Right hindlimb (tissue), 1 donor: ENCODE measurements around the gene OTUD5.
A peak's percentile ranks its signal among the peaks of the same experiment; 100 is the strongest.

Experiments
- DNase-seq: peaks from one replicate; pipeline ENCODE4 v3.0.0-alpha.2; 2018

Gene OTUD5

DNA sequence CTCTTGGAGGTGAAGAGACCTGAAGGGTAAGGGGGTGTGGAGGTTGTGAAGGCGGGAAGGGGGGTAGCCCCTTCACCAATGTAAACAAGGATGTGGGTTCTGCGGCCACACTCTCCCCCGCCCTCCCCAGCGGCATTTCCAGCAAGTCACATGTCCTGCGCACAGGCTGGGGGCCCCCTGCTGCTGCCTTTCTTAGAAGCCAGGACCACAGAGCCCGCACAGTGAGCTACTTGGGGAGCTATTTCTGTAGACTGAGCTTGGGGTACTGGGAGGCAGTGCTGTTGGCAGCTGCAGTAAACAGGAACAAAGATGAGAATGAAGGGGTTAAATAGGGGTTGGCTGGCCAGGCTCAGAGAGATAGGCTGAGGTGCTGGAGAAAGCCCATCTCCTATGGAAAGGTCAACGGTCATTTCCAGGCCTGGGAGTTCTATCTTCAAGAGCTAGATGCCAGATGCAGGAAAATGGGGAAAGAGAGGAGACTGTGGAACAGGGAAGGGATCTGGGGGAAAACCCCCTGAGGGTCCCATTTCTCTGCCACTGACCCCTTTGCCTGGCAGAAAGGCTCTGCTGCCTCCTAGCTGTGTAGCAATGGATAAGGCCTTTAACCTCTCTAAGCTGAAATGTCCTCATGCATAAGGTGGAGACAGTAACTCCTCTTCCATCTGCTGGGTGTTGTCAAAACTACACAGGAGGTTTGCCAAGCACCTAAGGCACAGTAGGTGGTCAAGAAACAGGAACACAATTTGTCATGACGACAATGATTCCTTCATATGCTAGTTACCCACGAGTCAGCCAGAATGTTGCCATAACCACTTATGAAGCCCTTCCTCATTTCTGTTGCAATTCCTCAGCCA is 20.1 kb downstream of the OTUD5 start:
- DNase-seq = peak; percentile 27

DNA sequence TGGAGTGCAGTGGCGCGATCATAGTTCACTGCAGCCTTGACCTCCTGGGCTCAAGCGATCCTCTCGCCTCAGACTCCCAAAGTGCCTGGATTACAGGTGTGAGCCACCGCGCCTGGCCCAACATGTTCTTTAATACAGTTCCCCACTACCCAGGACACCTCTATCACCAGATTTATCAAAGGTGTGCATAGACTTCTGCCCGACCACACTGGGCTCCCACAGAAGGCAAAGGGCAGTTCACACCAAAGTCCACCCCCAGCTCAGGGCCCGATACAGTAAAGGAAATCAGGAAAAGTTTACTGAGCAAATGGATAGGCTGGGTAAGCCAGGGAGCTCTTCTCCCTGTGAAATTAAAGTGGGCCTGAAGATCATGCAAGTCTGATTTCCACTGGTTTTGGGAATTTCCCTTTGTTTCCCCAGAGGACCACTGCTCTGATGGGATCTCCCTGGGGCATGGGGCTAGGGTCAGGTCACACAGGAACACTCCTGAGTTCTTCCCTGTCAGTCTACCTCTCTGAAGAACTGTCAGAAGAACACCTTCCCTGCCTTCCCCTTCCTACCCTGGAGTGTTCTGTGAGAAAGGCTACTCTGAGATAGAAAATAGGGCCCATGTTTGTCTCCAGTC is 20.9 kb downstream of the OTUD5 start:
- no peak for DNase-seq

DNA sequence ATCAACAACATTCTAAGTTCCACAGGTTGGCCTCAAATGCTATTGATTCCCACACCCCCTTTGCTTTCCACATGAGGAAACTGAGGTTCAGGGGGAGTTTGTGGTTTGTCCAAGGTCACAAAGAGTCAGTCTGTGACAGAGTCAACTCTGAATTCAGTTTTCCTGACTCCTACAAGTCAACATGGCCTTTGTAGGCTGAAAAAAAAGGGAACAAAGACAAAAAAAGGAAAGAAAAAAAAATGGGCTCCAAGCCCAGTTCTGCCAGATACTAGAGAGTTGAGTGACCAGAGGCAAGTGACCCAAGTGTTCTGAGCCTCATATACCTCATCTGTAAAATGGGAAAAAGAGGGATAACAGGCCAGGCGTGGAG is 22.1 kb downstream of the OTUD5 start:
- no peak for DNase-seq

DNA sequence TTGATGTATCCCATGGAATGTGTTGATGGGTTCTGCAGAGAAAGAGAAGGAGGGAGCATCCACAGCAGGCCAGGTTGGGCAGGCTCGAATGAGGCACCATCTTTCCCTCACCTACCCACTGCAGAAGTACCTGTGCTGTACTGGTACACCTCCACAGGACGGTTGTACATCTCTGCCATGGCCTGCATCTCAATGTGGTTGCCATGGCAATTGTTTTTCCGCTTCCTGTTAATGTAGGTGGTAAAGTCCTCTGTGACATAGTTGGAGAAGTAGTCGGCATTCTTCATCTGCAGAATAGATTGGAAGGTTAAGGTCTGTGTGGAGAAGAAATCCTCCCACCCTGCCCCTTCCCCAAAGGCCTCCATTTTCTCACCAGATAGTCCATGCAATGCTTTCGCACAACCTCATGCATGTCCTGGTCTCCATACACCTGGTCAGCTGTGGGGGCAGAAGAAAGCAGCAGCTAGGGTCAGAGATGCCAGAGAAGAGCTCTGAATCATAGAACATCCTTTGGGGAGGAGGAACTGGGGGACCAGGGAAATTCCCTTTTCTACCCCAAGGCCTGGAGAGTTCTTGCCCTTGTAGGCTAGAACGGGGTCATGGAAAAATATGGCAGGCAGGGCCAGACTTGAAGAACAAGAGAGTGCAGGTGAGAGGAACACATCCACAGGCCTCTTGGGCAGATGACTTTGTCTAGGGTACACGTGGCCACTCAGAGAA is 22.7 kb downstream of the OTUD5 start:
- DNase-seq = no peak

DNA sequence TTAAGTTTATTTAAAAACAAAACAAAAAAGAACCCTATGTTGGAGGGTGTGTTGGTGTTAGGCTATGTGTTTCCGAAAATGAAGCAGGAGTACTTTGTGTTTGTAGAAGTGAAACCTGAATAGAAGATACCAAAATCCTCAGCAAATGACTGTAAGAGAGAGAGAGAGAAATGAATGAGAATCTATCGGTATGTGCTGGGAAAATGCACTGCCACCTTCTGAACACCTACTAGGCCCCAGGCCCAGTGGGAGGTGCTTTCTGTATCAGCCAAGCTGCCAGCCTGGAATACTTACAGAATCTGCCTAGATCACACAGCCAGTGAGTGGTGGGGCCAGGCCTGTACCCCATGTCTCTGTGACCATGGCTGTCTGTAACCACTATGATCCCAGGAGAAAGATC is 23.6 kb downstream of the OTUD5 start:
- no peak for DNase-seq

- no peak for DNase-seq
Measured at GRCh38 chrX:48927736-48928382, 29.5 kb downstream of the OTUD5 start.

GRCh38 chrX:48927123-48927522 is 30.3 kb downstream of the OTUD5 start:
- no peak for DNase-seq

DNA sequence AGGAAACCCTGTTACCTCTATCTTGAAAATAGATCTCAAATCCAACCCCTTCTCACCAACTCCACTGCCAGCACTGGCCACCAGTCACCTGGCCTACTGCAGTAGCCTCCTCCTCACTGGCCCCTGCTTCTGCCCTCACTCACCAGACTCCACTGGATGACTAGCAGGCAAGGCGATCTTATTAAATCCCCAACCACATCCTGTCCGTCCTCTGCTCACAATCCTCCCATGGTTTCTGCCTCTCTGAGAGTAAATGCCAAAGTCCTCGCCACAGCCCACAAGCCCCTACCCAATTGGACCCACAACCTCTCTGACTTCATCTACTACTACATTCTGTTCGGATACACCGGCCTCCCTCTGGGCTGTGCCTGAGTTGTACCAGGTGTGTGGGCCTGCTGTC is 33.1 kb downstream of the OTUD5 start:
- DNase-seq = no peak

GRCh38 chrX:48923771-48924170 is 33.6 kb downstream of the OTUD5 start:
- no peak for DNase-seq

DNA sequence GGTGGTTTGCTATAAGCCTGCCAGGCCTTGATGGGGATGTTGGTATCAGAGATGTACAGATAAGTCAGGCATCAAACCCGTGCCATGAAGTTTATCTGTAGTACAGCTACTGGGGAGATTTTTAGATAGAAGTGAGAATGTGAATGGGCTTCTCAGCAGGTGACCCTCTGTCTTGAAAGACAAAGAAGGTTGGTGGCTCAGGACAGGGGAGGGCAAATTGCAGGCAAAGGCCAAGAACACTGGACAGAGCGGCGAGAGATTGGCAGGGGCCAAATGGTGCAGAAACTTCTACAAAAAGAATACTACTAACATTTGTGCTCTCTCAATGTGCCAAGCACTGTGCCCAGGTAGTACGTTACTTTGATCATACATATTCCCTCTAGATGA is 36.7 kb downstream of the OTUD5 start:
- DNase-seq = no peak

- no peak for DNase-seq
Measured at GRCh38 chrX:48919947-48920717, 37.3 kb downstream of the OTUD5 start.

DNA sequence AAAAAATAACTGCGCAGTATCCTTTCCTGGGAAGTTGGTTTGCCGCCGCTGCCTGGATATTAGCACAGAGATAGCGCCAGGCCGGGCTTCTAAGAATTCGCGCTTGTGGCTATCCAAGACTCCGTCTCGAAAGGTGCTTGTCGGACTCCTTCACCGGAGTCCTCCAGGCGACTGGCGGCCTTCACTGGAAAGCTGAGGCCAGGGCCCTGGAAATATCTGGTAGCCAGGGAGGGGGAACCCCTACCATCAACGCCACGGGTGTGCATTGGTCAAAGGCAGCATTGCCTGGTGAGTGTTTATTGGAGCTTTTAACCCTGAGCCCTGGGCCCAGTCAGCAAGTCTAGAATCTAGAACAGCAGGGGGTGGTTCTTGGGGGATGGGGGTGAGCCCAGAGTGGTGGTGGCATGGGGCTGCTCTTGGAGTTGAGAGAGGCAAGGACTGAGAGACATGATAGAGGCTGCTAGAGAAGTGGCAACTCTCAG is 38.0 kb downstream of the OTUD5 start:
- DNase-seq = no peak

DNA sequence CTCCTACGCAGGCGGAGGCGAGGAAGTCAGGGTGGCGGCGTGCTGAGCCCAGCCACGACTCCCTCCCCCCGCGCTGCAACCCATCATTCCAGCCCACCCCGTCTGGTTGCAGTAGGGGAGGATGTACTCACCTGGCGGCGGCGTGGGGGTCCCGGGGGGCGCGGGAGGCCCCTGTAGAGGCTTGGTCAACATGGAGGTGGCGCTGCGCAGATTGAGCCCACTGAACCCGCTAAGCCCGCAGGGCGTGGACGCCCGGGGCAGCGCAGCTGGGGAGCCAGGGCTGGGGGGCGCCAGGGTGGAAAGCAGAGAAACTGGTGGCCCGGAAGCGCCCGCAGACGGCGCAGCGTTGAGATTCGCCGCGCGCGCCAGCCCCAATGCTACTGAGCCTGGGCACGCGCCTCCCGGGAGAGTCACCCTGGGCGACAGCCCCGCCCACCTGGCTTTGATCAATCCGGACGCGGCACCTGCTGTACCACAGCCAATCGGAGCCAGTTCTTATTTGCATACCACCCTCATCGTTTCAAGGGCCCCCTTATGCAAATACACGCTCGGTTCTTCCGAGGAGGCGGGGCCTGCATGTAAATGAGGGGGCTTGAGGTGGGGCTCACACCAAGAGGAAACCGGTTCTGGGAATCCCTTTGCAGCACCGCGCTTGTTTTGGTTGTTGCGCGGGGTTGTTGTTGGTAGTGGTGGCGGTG is 38.6 kb downstream of the OTUD5 start, which contains the start of gene PIM2:
PIM2 (minus strand) TSS at position 382 of the 698 bp plus-strand sequence; CDS start at position 192, 190 bp downstream.
- DNase-seq = peak; percentile 79

- DNase-seq = no peak
Measured at GRCh38 chrX:48918301-48918642, 39.1 kb downstream of the OTUD5 start.

DNA sequence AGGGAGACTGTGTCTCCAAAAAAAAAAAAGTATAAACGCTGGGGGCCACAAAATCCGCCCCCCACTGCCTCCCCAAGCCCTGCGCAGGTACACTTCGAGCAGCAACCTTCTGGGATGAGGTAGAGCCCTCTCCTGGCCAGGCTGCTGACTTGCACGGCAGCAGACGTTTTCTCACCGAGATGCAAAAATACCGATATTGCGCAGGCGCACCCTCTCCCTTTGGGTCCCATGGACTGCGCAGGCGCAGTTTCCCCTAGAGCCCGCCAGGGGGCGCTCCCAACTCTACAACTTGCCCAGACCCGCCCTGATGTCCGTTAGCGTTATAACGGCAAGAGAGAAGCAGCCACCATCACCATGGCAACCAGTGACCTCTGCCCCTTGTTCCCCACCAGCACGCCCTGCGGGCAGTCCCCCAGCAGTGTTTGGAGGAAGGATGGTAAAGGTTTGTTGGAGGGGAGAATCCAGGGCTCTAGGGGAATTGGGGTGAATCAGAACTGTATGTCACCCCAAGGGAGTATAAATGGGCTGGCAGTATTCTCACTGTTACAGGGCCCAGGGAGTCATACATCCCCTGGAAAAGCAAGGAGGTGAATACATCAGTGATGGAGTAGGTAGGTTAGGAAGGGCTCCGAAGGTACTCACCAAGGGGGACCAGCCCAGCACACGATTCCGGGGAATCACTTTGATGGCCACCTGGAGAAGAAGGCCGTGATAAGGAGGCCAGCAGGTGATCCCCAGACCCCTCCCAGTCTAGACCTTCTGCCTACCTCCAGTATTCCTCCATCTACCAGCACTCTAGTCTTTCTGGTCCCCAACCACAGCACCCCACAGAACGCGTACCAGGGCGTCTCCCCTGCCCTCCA is 40.0 kb downstream of the OTUD5 start:
- DNase-seq = peak; percentile 91

- no peak for DNase-seq
Measured at GRCh38 chrX:48914593-48915493, 42.6 kb downstream of the OTUD5 start.

- DNase-seq = no peak
Measured at GRCh38 chrX:48913605-48914366, 43.6 kb downstream of the OTUD5 start.

- DNase-seq = peak; percentile 86
Measured at GRCh38 chrX:48911412-48912182, 45.8 kb downstream of the OTUD5 start, which contains the start of gene SLC35A2. Gene SLC35A2 (minus strand): TSS chrX:48911646. CDS start chrX:48911636, 10 bp downstream.
